Gastrocnemius medialis (tissue), 4 donors: ENCODE results near the gene TMEM272. TPM values are rescaled to one million over a fixed set of nuclear protein-coding genes. Genes with fewer than 3 reads are reported as not detected.

Experiments used
- ATAC-seq, 2 donors: fragments of 150-250 bp; one replicate each; pipeline ENCODE4 v1.9.1; 2016
- DNase-seq, 2 donors: peaks; one replicate each; pipeline ENCODE4 v3.0.0-alpha.2; 2019
- H3K27ac ChIP-seq, 4 donors: fragments of 200-600 bp; sonication (generic); 1 replicate in 1 of 4; 2 replicates in 3 of 4; pipeline ENCODE4 v1.5.1; 2016 to 2018; ENCODE audit warnings: mild to moderate bottlenecking in 2 of 4, moderate library complexity in 1 of 4
- H3K27me3 ChIP-seq, 3 donors: fragments of 200-600 bp; sonication (generic) in 2 of 3; 1 replicate in 1 of 3; 2 replicates in 2 of 3; pipeline versions ENCODE4 v1.5.1 to v1.6.0; 2016 to 2019; ENCODE audit warnings: mild to moderate bottlenecking in 1 of 3, moderate library complexity in 1 of 3
- H3K36me3 ChIP-seq, 2 donors: fragments of 200-600 bp; sonication (generic) in 1 of 2; one replicate each; pipeline ENCODE4 v1.5.1; 2017 to 2018
- H3K4me1 ChIP-seq, 2 donors: fragments of 200-600 bp; sonication (generic) in 1 of 2; one replicate each; pipeline ENCODE4 v1.5.1; 2016 to 2017; ENCODE audit warnings: mild to moderate bottlenecking in 2 of 2
- H3K4me3 ChIP-seq, 4 donors: fragments of 200-600 bp; sonication (generic) in 3 of 4; 1 replicate in 1 of 4; 2 replicates in 3 of 4; pipeline ENCODE4 v1.5.1; 2016 to 2019; ENCODE audit warnings: mild to moderate bottlenecking in 2 of 4
- H3K9me3 ChIP-seq, 3 donors: fragments of 200-600 bp; sonication (generic) in 2 of 3; 1 replicate in 1 of 3; 2 replicates in 2 of 3; pipeline ENCODE4 v1.5.1; 2016 to 2019
- CTCF ChIP-seq, 5 experiments: fragments of 450-650 bp in 3 of 5; fragments of 200-600 bp in 2 of 5; sonication (generic) in 2 of 5; IDR thresholded peaks in 4 of 5; conservative IDR thresholded peaks in 1 of 5; 1 replicate in 4 of 5; 2 replicates in 1 of 5; pipeline ENCODE4 v1.5.1; 2016 to 2019; ENCODE audit warnings: antibody characterized with exemption in 5 of 5, mild to moderate bottlenecking in 3 of 5, moderate library complexity in 3 of 5
- POLR2A ChIP-seq, 2 donors: fragments of 450-650 bp; IDR thresholded peaks; one replicate each; pipeline ENCODE4 v1.6.1; 2017; ENCODE audit warnings: antibody characterized with exemption in 2 of 2, mild to moderate bottlenecking in 2 of 2, moderate library complexity in 2 of 2
- in situ Hi-C, 4 donors: fragments of 200-750 bp; cut with MboI; loops; one replicate each; pipeline versions ENCODE4 v1.15.0 to v1.8.0; 2017; ENCODE audit warnings: low sequenced_read_pairs in 4 of 4
- intact Hi-C: fragments of 100-400 bp; cut with DNase I; formaldehyde crosslinking; loops from one replicate; pipeline ENCODE4 v1.15.1; 2023; ENCODE audit warnings: low total_unique reads
- total RNA-seq, 4 donors: library from RNA; depleted of rRNA; stranded (reverse); fragments of >200 nt; gene quantifications; one replicate each; pipeline versions ENCODE4 v1.1.0 to v1.2.3, GENCODE V29; 2016

Gene TMEM272
- total RNA-seq, 4 donors from 2014 or later, result 0.20 to 0.41 (median 0.27) TPM; not detected in 1

- Histone ChIP-seq H3K4me1 (no peaks in the 10 kb centered on the region), H3K27ac (no peak overlapping the region), H3K4me3 (no peak overlapping the region), H3K36me3 (no peaks in the 10 kb centered on the region), H3K27me3 (no peaks in the 10 kb centered on the region), H3K9me3 (no peaks in the 10 kb centered on the region)
- no peak for ATAC-seq
- in situ Hi-C loops, result no loop called here
- DNase-seq, result no peak
- intact Hi-C loops, result no loop called here
- TF ChIP-seq POLR2A (IDR thresholded peaks at IDR 0.05) (no peak), CTCF (IDR thresholded peaks at IDR 0.05 in 4 of 5, conservative IDR thresholded peaks at IDR 0.05 in 1 of 5) (no peak)
Measured at GRCh38 chr13:51856998-51857397, 12.0 kb upstream of the TMEM272 start.

GRCh38 chr13:51856027-51856736, 11.2 kb upstream of the TMEM272 start:
- in situ Hi-C loops, result no loop called here
- ATAC-seq, result no peak

GRCh38 chr13:51849145-51850101, 4.4 kb upstream of the TMEM272 start:
- Histone ChIP-seq H3K27me3 (no peaks in the 10 kb centered on the region), H3K27ac (no peak overlapping the region), H3K4me3 (no peak overlapping the region), H3K4me1 (no peaks in the 10 kb centered on the region), H3K36me3 (no peaks in the 10 kb centered on the region), H3K9me3 (no peaks in the 10 kb centered on the region)
- intact Hi-C loops (no loop called here), in situ Hi-C loops (no loop called here)
- TF ChIP-seq POLR2A (IDR thresholded peaks at IDR 0.05), result no peak
- peak in 1 of 5 experiments; percentile 23 for TF ChIP-seq CTCF (IDR thresholded peaks at IDR 0.05 in 4 of 5, conservative IDR thresholded peaks at IDR 0.05 in 1 of 5)
- ATAC-seq (no peak), DNase-seq (no peak)

More at GRCh38 chr13:51856027-51856736, 11.2 kb upstream of the TMEM272 start:
- intact Hi-C loops, result no loop called here
- Histone ChIP-seq H3K4me3 (no peak overlapping the region), H3K27ac (no peak overlapping the region), H3K27me3 (no peaks in the 10 kb centered on the region), H3K9me3 (no peaks in the 10 kb centered on the region), H3K36me3 (no peaks in the 10 kb centered on the region), H3K4me1 (no peaks in the 10 kb centered on the region)
- TF ChIP-seq CTCF (IDR thresholded peaks at IDR 0.05 in 4 of 5, conservative IDR thresholded peaks at IDR 0.05 in 1 of 5) (no peak), POLR2A (IDR thresholded peaks at IDR 0.05) (no peak)
- DNase-seq, result no peak

- no peaks in the 10 kb centered on the region for H3K36me3 ChIP-seq
- TF ChIP-seq POLR2A (IDR thresholded peaks at IDR 0.05) (no peak), CTCF (IDR thresholded peaks at IDR 0.05 in 4 of 5, conservative IDR thresholded peaks at IDR 0.05 in 1 of 5) (no peak)
- intact Hi-C loops, result no loop called here
- in situ Hi-C loops, result no loop called here
- H3K27ac ChIP-seq, result no peak overlapping the region
- no peak for DNase-seq
- no peaks in the 10 kb centered on the region for H3K27me3 ChIP-seq
- no peak overlapping the region for H3K4me3 ChIP-seq
- H3K9me3 ChIP-seq, result no peaks in the 10 kb centered on the region
- ATAC-seq, result no peak
- H3K4me1 ChIP-seq, result no peaks in the 10 kb centered on the region
Measured at GRCh38 chr13:51848674-51849073, 3.7 kb upstream of the TMEM272 start.
